ENCODE data around the gene ACTR8. TPM values are rescaled to one million over a fixed set of nuclear protein-coding genes. Genes with fewer than 3 reads are reported as not detected.

Gene ACTR8
- total RNA-seq, 1 experiment from 2014 or later = 21.1 TPM

GRCh38 chr3:53844262-53845102 is 37.5 kb downstream of the ACTR8 start:
- CTCF ChIA-PET = no interaction called here
- H3K27ac ChIP-seq (ENCODE audit: low read depth, low read length, poor library complexity, severe bottlenecking) = no peak overlapping the region
- no TSS peak for BruUV-seq (replicated peaks)

GRCh38 chr3:53843195-53844177 is 38.5 kb downstream of the ACTR8 start:
- Histone ChIP-seq H3K4me3 (ENCODE audit: low read depth, low read length, poor library complexity, severe bottlenecking) (no peak overlapping the region), H3K4me1 (ENCODE audit: insufficient read depth, low read length, poor library complexity, severe bottlenecking) (no peaks in the 10 kb centered on the region), H3K27ac (ENCODE audit: low read depth, low read length, poor library complexity, severe bottlenecking) (no peak overlapping the region), H3K27me3 (replicated peaks; ENCODE audit: insufficient read depth, low read depth, low read length, poor library complexity) (peaks cover 33% of the 10 kb centered on the region), H3K36me3 (ENCODE audit: insufficient read depth, low read length, poor library complexity, severe bottlenecking) (no peaks in the 10 kb centered on the region), H3K9me3 (ENCODE audit: low read depth, low read length, poor library complexity, severe bottlenecking) (no peaks in the 10 kb centered on the region)
- DNase-seq (ENCODE audit: low spot score) = no peak
- TF ChIP-seq CTCF (conservative IDR thresholded peaks at IDR 0.05; ENCODE audit: low read depth, low read length) (no peak), EZH2 (IDR thresholded peaks at IDR 0.05; ENCODE audit: borderline replicate concordance, low read depth, low read length, poor library complexity, severe bottlenecking) (no peak)
- ChIA-PET POLR2A (ENCODE audit: low non-redundant PET) (no interaction called here), CTCF (no interaction called here)
- BruUV-seq (replicated peaks) = no TSS peak
- intact Hi-C loops (cut with micrococcal nuclease; ENCODE audit: unreplicated experiment) = no loop called here

More at GRCh38 chr3:53844262-53845102, 37.5 kb downstream of the ACTR8 start:
- no peaks in the 10 kb centered on the region for H3K36me3 ChIP-seq (ENCODE audit: insufficient read depth, low read length, poor library complexity, severe bottlenecking)
- TF ChIP-seq EZH2 (IDR thresholded peaks at IDR 0.05; ENCODE audit: borderline replicate concordance, low read depth, low read length, poor library complexity, severe bottlenecking) = no peak
- no peak for TF ChIP-seq CTCF (conservative IDR thresholded peaks at IDR 0.05; ENCODE audit: low read depth, low read length)
- intact Hi-C loops (cut with micrococcal nuclease; ENCODE audit: unreplicated experiment) = no loop called here
- peaks cover 33% of the 10 kb centered on the region for H3K27me3 ChIP-seq (replicated peaks; ENCODE audit: insufficient read depth, low read depth, low read length, poor library complexity)
- H3K4me1 ChIP-seq (ENCODE audit: insufficient read depth, low read length, poor library complexity, severe bottlenecking) = no peaks in the 10 kb centered on the region
- no peak overlapping the region for H3K4me3 ChIP-seq (ENCODE audit: low read depth, low read length, poor library complexity, severe bottlenecking)
- no peaks in the 10 kb centered on the region for H3K9me3 ChIP-seq (ENCODE audit: low read depth, low read length, poor library complexity, severe bottlenecking)
- POLR2A ChIA-PET (ENCODE audit: low non-redundant PET) = no interaction called here
- no peak for DNase-seq (ENCODE audit: low spot score)

- POLR2A ChIA-PET (ENCODE audit: low non-redundant PET) = no interaction called here
- DNase-seq (ENCODE audit: low spot score) = no peak
- TF ChIP-seq EZH2 (IDR thresholded peaks at IDR 0.05; ENCODE audit: borderline replicate concordance, low read depth, low read length, poor library complexity, severe bottlenecking) (no peak), CTCF (conservative IDR thresholded peaks at IDR 0.05; ENCODE audit: low read depth, low read length) (no peak)
Observed at GRCh38 chr3:53842436-53843194, 39.3 kb downstream of the ACTR8 start.

More at GRCh38 chr3:53842436-53843194, 39.3 kb downstream of the ACTR8 start:
- no peak overlapping the region for H3K27ac ChIP-seq (ENCODE audit: low read depth, low read length, poor library complexity, severe bottlenecking)
- CTCF ChIA-PET = no interaction called here
- H3K9me3 ChIP-seq (ENCODE audit: low read depth, low read length, poor library complexity, severe bottlenecking) = no peaks in the 10 kb centered on the region
- BruUV-seq (replicated peaks) = no TSS peak
- no peaks in the 10 kb centered on the region for H3K4me1 ChIP-seq (ENCODE audit: insufficient read depth, low read length, poor library complexity, severe bottlenecking)
- intact Hi-C loops (cut with micrococcal nuclease; ENCODE audit: unreplicated experiment) = no loop called here
- no peaks in the 10 kb centered on the region for H3K36me3 ChIP-seq (ENCODE audit: insufficient read depth, low read length, poor library complexity, severe bottlenecking)
- peaks cover 26% of the 10 kb centered on the region for H3K27me3 ChIP-seq (replicated peaks; ENCODE audit: insufficient read depth, low read depth, low read length, poor library complexity)
- no peak overlapping the region for H3K4me3 ChIP-seq (ENCODE audit: low read depth, low read length, poor library complexity, severe bottlenecking)

All from A673 (cell line).